Hepatocyte (in vitro differentiated cells): ENCODE data around the gene MINDY4.

Experiments
- CTCF ChIP-seq: fragments of 200-600 bp; sonication (generic); IDR thresholded peaks from 2 replicates; pipeline ENCODE4 v1.5.1; 2016; ENCODE audit warnings: antibody characterized with exemption, mild to moderate bottlenecking; ENCODE audit not compliant: poor library complexity
- EZH2 ChIP-seq: fragments of 200-600 bp; sonication (generic); IDR thresholded peaks from 2 replicates; pipeline ENCODE4 v1.6.1; 2016; ENCODE audit warnings: antibody characterized with exemption, mild to moderate bottlenecking, borderline replicate concordance
- EZH2phosphoT487 ChIP-seq: fragments of 200-600 bp; sonication (generic); IDR thresholded peaks from one replicate; pipeline ENCODE4 v1.6.1; 2018; ENCODE audit warnings: antibody characterized with exemption, mild to moderate bottlenecking, low read depth, moderate library complexity; ENCODE audit not compliant: unreplicated experiment, severe bottlenecking

GRCh38 chr7:30859940-30860496 is 88.8 kb downstream of the MINDY4 start:
- TF ChIP-seq CTCF: no peak
- no peak for TF ChIP-seq EZH2
- no peak for TF ChIP-seq EZH2phosphoT487
